ENCODE measurements around the gene ATP6V0A4.
"Not testable (repeated sequence)": the region's sequence is repeated elsewhere in the genome, so short reads cannot be mapped to it uniquely, and the experiment has no call there.

The ATP6V0A4 gene

GRCh38 chr7:138697535-138698182 is 100.3 kb downstream of the ATP6V0A4 start:
- DNase-seq, result no peak

DNA sequence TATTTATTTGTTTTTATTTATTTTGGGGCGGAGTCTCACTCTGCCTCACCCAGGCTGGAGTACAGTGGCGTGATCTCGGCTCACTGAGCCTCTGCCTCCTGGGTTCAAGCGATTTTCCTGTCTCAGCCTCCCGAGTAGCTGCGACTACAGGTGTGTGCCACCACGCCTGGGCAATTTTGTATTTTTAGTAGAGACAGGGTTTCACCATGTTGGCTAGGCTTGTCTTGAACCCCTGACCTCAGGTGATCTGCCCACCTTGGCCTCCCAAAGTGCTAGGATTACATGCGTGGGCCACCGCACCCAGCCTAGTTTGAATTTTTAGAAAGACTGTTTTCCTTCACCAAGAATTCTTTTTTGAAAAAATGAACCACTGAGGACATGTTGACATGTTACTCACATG is 102.2 kb downstream of the ATP6V0A4 start:
- not testable (repeated sequence) for DNase-seq

DNA sequence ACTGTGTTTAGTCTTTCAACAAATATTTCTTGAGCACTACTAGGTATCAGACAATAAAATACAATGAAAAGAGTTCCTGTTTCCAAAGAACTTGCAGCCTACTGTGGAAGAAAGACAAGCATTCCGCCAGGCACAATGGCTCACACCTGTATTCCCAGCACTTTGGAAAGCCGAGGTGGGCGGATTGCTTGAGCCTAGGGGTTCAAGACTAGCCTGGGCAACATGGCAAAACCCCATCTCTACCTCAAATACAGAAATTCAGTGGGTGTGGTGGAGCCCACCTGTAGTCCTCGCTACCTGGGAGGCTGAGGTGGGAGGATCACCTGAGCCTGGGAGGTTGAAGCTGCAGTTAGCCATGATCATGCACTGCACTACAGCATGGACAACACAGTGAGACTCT is 102.9 kb downstream of the ATP6V0A4 start:
- DNase-seq, result no peak

GRCh38 chr7:138691178-138691577 is 106.8 kb downstream of the ATP6V0A4 start:
- DNase-seq, result no peak

DNA sequence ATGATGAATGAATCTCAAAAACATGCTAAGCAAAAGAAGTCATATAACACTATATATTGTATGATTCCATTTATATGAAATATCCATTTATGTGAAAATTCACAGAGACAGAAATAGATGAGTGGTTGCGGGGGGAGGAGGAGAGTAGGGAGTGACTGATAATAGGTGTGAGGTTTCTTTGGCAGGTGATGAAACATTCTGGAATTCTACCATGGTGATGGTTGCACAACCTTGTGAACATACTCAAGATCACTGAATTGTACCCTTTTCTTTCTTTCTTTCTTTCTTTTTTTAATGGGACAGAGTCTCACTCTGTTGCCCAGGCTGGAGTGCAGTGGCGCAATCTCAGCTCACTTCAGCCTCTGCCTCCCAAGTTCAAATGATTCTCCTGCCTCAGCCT is 107.5 kb downstream of the ATP6V0A4 start:
- no peak for DNase-seq

DNA sequence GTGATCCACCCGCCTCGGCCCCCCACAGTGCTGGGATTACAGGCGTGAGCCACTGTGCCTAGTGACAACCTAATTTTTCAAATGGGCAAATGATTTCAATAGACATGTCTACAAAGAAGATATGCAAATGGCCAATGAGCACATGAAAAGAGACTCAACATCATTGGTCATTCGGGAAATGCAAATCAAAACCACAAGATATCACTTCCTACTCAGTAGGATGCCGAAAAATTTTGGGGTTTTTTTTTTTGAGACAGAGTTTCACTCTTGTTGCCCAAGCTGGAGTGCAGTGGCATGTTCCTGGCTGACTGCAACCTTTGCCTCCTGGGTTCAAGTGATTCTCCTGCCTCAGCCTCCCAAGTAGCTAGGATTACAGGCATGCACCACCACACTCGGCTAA is 110.0 kb downstream of the ATP6V0A4 start:
- not testable (repeated sequence) for DNase-seq

GRCh38 chr7:138684340-138684739 is 113.7 kb downstream of the ATP6V0A4 start:
- no peak for DNase-seq

- no peak for DNase-seq
Measured at GRCh38 chr7:138679793-138680192, 118.2 kb downstream of the ATP6V0A4 start.

DNA sequence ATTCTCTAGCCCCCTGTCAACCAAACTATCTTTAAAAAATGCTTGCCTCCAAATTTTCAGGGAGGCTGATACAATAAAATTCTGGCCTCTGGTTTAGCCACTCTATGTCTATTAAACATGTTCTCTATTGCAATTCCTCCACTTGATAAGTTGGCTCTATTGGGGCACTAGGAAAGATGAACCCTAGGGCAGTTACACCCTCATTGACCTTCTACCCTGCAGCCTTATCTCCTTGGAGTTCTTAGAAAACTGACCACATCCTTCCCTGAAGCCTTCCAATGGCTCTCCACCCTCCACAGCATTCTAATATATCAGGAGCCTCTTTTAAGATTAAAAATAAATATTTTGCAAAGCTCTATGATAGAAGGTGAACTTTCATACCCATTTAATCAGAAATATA is 127.4 kb downstream of the ATP6V0A4 start:
- DNase-seq, result no peak

DNA sequence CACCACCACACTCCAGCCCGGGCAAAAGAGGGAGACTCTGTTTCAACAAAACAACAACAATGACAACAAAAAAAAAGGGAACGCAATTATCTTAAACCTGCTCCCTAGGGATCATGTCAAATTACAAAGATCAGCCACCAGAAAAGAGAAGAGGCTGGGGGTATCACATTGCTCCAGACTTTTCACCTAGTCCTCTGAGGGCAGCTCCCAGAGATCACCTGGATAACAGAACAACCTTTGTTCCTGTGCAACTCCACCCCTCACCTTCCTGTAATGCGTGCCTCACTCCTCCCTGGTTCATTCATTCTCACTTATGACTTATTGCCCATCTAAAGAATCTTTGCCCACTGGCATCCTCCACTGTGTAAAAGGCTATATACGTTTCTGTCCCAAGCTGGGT is 128.6 kb downstream of the ATP6V0A4 start:
- no peak for DNase-seq

- DNase-seq, result no peak
Measured at GRCh38 chr7:138668946-138669345, 129.1 kb downstream of the ATP6V0A4 start.

GRCh38 chr7:138668229-138668596 is 129.8 kb downstream of the ATP6V0A4 start:
- no peak for DNase-seq

DNA sequence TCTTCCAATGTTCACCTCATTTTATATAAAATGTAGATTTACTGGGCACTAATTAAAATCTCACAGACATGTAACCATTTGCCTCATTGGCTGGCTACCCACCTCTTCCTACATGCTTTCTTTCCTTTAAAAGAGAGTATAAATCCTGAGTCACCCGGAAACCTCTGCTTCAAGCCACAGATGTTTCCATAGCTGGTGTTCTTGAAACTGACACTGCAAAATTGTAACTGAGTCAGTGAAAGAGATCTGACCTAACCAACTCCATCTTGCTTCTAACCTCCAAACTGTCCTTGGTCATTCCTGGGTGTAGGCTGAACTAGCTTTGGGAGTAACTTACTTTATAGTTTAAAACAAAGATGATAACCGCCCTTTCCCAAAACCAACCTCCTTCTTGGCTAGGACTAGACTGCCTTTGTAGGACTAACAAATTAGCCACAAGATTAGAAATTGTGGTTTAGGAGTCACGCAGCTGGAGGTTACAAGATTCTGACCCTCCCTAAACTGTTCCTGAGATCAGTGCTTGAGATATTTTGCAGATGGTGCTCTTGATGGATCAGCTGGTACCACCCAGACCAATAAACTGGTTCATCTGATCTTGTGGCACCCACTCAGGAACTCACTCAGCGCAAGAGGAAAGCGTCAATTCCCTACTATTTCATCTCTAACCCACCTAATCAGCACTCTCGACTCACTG is 130.3 kb downstream of the ATP6V0A4 start:
- no peak for DNase-seq

GRCh38 chr7:138666385-138666784 is 131.6 kb downstream of the ATP6V0A4 start:
- no peak for DNase-seq

DNA sequence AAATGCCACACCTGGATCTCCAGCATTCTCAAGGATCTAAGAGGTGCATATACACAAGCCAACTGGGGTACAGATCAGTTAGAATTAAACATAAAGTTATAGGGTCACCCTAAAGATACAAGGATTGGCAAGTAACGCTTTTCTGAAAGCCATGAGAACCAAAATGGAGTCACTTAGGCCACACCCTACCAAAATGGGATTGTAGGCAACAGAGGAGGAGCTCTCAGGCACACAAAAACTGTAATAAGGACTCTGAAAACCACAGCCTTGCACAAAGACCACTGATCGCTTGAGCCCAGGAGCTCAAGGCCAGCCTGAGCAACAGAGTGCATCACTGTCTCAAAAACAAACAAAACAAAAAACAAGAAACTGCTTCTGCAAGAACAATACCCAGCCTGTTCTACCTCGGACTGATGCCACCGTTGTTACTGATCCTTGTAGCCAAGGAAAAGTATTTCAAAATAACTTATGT is 132.3 kb downstream of the ATP6V0A4 start:
- DNase-seq, result no peak

- no peak for DNase-seq
Measured at GRCh38 chr7:138665249-138665648, 132.7 kb downstream of the ATP6V0A4 start.

DNA sequence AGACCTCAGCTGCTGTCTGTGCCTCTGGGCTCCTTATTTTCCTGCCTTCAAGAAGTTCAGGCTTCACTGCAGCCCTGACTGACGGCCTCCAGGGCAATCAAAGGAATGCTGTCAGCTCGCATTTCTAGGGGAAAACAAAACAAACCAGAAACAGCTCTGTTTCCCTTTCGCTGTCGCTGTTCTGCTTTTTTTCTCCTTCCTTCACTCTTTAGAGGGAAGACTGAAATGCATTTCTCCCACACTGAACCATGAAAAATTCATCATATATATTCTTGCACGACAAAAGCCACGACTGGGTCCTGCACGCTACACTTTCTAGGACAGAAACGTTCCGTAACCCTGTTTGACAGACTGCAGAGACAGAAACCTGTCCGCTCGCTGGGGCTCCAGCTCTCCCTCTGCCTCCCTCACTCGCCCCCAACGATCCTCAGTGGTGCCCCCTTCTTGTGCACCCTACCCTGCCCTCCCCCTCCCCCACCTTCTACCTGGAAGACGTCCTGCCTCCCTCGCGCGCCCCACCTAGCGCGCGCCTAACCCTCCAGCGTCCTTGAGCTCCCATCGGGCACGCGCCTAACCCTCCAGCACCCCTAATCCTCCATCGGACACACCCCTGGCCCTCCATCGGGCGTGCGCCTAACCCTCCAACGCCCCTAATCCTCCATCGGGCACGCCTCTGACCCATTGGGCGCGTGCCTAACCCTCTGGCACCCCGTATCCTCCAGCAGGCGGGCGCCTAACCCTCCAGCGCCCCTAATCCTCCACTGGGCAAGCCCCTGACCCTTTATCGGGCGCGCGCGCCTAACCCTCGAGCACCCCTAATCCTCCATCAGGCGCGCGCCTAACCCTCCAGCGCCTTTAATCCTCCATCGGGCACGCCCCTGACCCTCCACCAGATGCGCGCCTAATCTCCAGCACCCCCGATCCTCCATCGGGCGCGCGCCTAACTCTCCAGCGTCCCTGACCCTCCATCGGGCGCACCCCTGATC is 134.0 kb downstream of the ATP6V0A4 start:
- no peak for DNase-seq

DNA sequence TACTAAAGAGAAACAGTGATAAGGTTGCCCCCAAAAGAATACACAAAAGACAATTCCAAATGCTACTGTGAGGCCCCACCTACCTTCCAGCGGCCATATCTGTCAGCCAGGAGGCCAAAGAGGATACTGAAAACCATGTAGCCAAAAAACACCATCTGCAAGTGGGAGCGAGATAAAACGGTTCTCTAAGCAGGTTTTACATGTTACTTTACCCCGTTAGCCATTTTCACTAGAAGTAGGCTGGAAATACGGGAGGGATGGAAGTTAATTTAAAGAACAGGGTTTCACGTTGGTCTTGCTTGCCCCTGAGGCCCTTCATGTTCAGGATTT is 135.0 kb downstream of the ATP6V0A4 start:
- DNase-seq, result no peak

- no peak for DNase-seq
Measured at GRCh38 chr7:138662076-138662990, 135.7 kb downstream of the ATP6V0A4 start.

DNA sequence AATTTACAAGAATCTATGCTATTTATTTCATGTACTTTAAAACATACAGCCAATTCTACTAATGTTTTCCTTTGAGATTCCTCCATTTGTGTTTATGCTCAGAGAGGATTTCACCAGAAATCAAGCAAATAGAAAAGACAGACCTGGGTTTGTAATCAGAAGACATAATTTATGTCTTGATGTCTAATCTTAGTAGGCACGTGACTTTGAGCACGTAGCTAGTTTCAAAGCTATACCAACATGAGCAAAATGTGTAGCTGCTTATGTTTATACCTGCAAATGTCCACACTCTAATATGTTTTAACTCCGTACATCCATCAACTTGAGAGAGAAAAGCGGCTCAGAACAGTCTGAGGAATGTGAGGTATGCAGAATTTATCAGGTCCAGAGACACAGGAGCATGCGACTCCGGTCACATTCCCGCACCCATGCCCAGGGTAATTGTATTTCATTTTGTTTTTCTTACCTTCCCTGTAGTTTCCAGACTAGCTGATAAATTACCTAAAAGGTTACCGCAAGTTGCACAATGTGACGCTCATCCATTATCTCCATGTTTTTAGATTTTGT is 136.8 kb downstream of the ATP6V0A4 start:
- no peak for DNase-seq

GRCh38 chr7:138658889-138659288 is 139.1 kb downstream of the ATP6V0A4 start:
- DNase-seq, result no peak

GRCh38 chr7:138657854-138658386 is 140.1 kb downstream of the ATP6V0A4 start:
- no peak for DNase-seq
